Stimulated activated CD8-positive, alpha-beta memory T cell treated with anti-CD3 and anti-CD28 coated beads, Interleukin-7, amount 100 ng/mL, for 48 hours (primary cell): ENCODE measurements around the gene TTC28.

Experiments used
- DNase-seq, 2 donors: peaks; one replicate each; pipeline ENCODE4 v3.0.0-alpha.2; 2020; ENCODE audit warnings: low read depth in 1 of 2; ENCODE audit errors: extremely low read depth in 1 of 2

The TTC28 gene

GRCh38 chr22:28017558-28017820 is 662.2 kb downstream of the TTC28 start:
- no peak for DNase-seq

- no peak for DNase-seq
Measured at GRCh38 chr22:28016781-28017557, 662.7 kb downstream of the TTC28 start.

DNA sequence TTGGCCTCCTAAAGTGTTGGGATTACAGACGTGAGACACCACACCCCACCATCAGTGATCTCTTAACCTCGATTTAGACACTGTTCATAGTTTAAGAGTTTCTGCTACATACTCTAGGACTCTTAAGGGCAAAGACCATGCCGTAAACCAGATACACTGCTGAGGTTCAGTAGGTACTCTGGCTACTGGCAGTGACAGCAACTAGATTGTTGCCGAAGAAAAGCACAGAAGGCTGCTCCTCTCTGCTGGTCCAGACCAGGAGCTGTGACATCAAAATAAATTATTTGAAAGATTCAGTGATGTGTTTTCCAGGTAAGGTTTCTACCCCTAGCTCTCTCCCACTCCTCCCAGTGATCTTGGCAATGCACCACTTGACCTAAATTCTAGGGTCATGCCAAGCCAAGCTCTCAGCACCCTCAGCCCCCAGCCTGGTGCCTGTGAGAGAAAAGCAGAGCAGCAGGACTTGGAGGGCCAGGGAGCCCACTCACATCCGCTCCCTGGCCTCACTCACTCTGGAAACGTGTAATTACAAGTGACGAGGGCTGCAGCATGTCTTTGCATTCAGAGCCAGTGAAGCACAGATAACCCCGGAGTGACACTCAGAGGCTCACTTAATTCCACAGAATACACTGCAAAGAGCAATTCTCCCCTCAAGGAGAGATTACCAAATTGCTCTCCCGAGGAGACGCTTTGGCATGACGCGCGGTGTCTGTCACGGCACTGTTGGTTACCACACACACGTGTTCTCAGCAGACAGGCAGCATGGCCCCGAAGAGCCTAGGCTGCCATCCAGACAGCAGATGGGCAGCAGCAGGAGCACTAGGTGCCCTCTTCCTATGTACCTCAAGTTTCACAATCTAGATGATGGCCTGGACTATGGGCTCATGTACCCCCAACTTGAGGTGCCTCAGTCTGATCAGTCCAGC is 663.7 kb downstream of the TTC28 start:
- DNase-seq, result no peak

GRCh38 chr22:28015046-28015425 is 664.6 kb downstream of the TTC28 start:
- no peak for DNase-seq

GRCh38 chr22:28014211-28015045 is 665.2 kb downstream of the TTC28 start:
- DNase-seq, result no peak

- no peak for DNase-seq
Measured at GRCh38 chr22:28013611-28014010, 666.0 kb downstream of the TTC28 start.

DNA sequence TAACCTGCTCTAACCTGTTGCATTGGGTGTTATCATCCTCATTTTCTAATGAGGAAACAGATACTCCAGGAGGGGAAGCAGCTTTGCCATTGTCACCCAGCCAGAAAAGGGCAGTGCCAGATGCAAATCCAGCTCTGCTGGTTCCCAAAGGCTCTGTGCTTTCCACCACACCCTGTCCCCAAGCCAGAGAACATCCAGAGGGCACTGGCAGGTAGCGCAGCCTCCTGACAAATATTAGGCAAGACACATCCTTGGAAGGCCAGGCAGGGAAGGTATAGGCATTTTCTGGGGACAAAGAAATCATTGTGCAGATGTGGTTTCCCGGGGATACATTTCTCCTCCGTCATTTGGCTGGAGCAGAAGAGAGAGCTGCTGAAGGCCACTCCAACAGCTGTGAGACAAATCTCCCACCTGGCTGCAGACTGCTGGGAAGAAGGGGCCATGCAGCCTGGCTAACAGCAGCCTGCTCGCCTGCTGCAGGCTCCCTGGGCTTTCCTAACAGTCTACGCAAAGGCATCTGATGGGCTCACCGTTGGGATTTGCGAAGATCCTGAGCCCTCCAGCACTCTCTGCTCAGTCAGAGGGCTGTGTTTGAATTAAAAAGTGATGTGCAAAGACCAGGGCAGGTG is 666.7 kb downstream of the TTC28 start:
- no peak for DNase-seq

GRCh38 chr22:28009272-28009827 is 670.3 kb downstream of the TTC28 start:
- DNase-seq, result peak; percentile 42 to 45

GRCh38 chr22:28008649-28009048 is 671.0 kb downstream of the TTC28 start:
- no peak for DNase-seq

DNA sequence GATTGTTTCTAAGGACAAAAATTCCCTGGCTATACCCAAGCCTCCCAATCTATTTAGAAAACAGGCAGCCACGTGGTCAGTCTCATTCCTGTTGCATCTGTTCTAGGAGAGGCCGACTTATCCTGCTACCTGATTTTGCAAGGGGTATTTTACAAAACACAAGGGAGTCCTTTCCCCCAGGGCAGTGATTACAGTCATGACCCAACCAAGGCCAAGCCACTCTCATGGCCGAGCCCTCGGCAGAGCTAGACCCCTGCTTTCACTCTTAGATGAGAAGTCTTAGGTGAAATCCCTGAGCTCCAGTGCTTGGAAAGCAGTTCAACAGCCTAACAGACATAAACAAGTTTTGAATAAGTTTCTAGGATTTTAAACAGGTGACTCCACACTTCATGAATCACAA is 671.6 kb downstream of the TTC28 start:
- DNase-seq, result no peak

GRCh38 chr22:28006271-28006670 is 673.4 kb downstream of the TTC28 start:
- no peak for DNase-seq

DNA sequence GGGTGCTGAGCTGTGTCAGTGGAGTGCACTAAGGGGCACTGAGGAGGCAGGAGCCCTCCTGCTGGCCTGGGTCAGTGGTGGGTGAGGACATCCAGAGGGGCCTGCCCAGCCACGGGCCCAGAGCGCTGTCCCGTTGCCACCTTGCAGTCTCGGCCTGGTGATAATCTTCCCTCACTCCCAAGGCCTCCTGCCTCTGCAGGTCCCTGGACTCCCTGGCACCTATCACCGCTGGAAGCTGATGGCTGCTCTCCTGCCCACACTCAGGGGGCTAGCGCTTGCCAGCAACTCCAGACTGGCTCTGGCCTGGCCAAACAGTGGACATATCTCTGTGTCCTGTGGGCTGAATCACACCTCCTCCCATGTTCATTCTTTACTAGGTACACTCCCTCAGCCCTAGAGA is 674.1 kb downstream of the TTC28 start:
- DNase-seq, result no peak

- no peak for DNase-seq
Measured at GRCh38 chr22:28004021-28004420, 675.6 kb downstream of the TTC28 start.

DNA sequence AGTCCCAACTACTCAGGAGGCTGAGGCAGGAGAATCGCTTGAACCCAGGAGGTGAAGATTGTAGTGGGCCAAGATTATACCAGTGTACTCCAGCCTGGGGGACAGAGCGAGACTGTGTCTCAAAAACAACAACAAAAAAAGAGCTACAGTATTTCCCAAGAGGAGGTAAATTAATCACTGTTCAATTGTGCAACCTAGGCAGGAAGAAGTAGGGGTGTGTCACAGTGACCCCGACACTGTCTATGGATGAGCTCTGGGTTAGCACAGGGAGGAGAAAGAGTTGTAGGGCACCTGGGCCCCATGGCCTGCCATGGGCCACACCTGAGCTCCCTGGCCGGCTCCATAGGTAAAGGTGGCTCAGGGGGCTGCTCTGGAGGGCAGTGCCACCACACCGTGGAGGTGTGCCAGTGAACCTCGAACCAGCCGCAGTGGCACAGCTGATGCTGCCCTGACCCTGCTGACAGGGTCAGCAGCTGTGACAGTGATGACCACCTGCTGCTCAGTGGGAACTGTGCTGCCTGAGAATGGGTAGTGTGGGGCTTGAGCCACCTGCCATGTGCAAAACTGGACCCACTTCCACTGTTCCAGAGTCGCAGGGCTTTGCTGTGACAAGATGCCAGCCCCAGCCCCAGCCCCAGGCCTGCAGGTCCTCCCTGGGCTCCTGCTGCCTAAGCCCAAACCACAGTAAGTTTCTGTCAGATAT is 676.6 kb downstream of the TTC28 start:
- no peak for DNase-seq

DNA sequence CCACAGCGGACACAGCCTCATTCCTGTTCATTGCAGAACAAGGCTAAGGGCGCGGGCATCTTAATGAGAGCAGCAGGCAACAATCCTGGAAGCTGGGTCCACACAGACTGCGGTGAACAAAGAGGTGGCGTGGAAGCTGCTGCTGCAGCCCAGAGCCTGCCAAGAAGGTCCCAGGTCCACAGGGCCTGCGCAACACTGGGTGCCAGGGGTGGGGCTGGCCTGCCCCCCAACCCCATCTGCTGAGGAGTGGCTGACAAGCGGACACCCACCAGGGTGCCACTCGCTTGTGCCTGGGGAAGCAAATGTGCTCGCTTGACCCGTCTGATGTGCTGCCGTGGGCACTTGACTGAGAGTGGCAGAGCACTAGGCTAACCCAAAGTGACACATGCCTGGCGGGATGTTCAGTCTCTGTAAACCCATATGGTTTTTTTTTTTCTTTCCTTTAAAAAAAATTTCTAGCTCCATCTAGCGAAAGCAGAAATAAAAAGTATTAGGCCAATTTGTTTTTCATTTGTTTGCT is 677.4 kb downstream of the TTC28 start:
- DNase-seq, result no peak

DNA sequence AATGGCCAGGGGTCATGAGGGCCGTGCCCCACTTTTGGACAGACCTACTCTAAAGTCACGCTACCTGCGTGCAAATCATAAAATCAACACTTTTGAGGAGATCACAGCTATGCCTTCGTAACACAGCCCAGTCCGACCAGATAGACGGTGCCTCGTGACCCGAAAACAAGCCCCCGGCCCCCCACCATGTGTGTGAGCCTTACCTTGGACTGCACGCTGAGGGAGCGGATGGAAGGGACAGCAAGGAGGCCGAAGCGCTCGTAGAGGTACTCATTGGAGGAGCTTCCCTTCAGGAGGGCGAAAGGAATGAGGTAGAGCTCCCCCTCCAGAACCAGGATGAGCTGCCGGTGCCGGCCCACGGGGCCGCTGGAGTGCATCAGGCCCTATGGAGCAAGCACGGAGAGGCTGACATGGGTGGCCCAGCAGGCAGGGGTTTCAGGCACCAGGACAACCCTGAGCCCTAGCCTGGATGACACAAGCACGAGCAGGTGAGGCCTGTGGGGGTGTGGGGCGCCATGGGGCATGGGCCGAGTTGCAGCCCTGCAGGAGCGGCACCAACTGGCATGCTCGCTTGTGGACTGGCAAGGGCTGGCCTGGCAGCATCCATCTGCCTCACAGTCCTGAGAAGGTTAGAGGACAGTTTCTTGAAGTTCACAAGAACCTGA is 678.3 kb downstream of the TTC28 start:
- DNase-seq, result no peak

DNA sequence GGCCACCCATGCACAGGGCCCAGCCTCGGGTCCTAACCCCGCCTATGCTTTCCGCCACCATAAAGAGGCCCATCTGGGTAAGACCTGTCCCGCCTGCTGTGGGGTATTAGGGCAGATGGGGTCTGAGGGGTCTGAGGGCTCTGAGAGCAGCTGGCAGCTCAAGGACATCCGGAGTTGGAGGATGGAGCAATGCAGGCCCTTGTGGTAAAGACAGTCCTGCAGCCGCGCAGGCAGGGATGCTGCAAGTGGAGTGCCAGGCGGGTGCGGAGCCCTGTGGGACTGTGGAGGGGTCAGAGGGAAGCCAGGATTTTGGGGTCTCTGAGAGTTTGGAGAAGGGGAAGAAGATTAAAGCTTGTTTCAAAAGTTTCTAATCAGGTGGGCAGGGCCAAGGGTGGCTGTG is 679.3 kb downstream of the TTC28 start:
- DNase-seq, result no peak

GRCh38 chr22:27999876-28000275 is 679.8 kb downstream of the TTC28 start:
- no peak for DNase-seq
